Neural progenitor cell (in vitro differentiated cells): ENCODE data around the gene ZNF831.

ENCODE experiments used
- CTCF ChIP-seq: fragments of 200-600 bp; sonication (generic); IDR thresholded peaks from 2 replicates; pipeline ENCODE4 v1.5.1; 2017; ENCODE audit warnings: antibody characterized with exemption, mild to moderate bottlenecking
- EZH2 ChIP-seq: fragments of 200-600 bp; sonication (generic); IDR thresholded peaks from 2 replicates; pipeline ENCODE4 v1.6.1; 2017; ENCODE audit warnings: antibody characterized with exemption, mild to moderate bottlenecking, moderate library complexity

- TF ChIP-seq CTCF (no peak), EZH2 (no peak)
Measured at GRCh38 chr20:59125836-59126235, 37.8 kb upstream of the ZNF831 start.
